ENCODE measurements around the gene TMCC1.

GRCh38 chr3:129627350-129628168 lies 266.0 kb downstream of the TMCC1 start:
- TF ChIP-seq EZH2 (IDR thresholded peaks at IDR 0.05): no peak
- no peak for TF ChIP-seq POLR2AphosphoS5 (IDR thresholded peaks at IDR 0.05; ENCODE audit: borderline replicate concordance, low read depth, low read length)
- no peak for TF ChIP-seq FOXP2 (optimal IDR thresholded peaks at IDR 0.05; ENCODE audit: control extremely low read depth, extremely low read length, insufficient read depth)
